Endometrial microvascular endothelial cells (primary cell): ENCODE results near the gene CAPN14. TPM values are rescaled to one million over a fixed set of nuclear protein-coding genes. Genes with fewer than 3 reads are reported as not detected.

ENCODE experiments used
- in situ Hi-C: cut with HindIII; loops from 2 replicates; pipeline ENCODE4 v1.10.0; 2017; ENCODE audit warnings: low sequenced_read_pairs, low pct_unique_long_range_greater_than_20kb; ENCODE audit errors: inconsistent ontology term
- total RNA-seq: library from RNA; depleted of rRNA; stranded (reverse); fragments of >200 nt; gene quantifications from one replicate; pipeline ENCODE4 v1.2.3, GENCODE V29; 2015; ENCODE audit errors: inconsistent ontology term

CAPN14 gene
- total RNA-seq, 1 donor from 2014 or later, result not detected

DNA sequence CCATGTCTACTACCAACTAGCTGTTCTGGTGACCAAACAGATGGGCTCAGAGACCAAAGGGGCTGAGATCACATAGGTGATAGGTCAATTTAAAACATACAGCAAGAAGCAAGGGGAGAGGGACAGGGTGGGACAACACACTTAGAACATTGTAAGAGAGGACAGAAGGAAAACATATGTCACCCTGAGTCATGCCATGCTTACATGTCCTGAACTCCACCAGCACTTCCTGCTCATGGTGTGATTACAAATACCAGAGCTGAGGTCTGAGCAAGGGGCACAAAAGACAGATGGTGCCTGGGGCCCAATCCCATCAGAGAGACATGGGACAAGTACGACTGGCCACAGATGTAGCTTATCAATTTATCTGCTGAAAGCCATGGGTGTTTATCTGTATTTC lies 50.4 kb downstream of the CAPN14 start:
- in situ Hi-C loops, result no loop called here

DNA sequence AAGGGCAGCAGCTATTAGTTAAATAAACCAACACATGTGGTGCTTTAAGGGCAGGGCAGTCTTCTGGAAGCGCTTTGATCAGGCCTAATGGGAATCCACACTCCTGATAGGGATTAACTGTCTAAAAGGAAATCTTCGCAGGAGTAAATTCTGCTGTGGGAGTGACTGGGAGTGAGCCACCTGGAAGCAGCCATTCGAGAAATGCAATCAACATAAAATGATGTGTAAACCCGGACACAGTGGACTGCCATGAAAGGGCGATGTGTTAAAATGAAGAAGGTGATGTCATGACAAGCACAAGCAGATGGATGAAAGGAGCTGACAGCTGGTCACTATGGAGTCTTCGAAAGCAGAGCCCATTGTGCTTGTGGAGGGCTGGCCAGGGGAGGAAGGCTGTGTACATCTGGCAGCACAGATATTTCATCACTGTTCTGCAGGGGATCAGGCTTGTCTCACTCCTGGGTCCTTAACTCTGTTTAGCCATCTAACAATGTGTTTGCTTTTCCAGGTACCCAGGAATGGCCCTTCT lies 54.2 kb downstream of the CAPN14 start:
- in situ Hi-C loops, result no loop called here

DNA sequence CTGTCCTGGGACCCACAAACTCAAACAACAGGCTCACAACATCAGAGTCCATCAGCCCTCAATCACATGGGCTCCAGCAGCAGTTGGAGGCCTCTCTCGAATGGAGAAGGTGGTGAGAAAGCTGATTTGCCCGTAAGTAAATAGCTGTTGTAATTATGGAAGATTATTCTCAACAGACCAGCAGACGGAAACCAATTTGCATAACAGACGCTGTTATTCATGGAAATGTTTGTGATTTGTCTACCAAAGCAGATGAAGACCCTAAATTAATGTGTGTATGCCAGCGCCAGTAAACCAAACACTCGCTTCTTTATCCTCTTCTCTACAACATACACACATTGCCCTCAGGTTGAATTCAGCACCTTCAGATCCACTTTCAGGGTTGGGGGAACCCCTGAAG lies 55.7 kb downstream of the CAPN14 start:
- in situ Hi-C loops, result no loop called here

DNA sequence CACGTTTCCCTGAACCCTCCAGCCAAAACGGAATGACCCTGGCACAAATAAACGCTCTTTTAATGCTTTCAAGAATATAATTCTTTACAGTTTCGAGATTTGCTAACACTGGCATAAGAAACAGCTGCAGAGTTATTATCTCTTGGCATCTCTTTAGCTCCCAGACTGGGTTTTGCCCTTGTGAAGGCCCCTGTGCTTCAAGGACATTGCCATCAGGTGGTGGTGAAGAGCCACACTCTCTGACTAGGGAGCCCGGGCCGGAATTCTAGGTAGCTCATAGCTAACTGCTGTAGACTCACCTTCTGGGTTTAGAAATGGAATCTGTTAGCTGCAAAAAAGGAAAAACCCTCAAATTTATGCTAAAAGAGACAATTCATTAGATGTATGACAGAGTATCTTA lies 65.8 kb downstream of the CAPN14 start:
- in situ Hi-C loops, result no loop called here

DNA sequence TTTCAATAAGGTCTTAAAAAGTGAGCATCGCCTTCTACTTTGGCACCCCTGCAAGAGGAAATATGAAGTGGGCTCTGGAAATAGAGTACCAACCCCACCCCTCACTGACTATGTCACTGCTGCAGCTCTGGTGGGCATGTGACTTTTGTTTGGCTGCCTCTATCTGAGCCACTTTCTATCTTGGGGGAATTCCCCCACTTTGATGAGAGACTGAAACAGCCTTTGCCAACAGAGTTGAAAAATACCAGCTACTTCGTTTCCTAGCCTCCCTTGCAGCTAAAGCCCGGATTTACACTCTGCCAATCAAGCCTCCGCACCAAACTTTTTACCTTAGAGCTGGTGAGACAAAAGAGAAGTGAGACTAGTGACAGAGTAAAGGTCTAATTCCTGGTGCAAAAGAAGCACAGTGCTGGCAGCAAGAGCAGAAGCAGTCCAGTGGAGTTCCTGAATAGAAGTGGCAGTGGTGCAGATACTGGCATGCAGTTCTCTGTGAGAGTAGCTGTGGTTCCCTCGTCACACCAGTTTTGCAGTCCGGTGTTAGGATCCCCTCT lies 67.1 kb downstream of the CAPN14 start:
- in situ Hi-C loops, result no loop called here

DNA sequence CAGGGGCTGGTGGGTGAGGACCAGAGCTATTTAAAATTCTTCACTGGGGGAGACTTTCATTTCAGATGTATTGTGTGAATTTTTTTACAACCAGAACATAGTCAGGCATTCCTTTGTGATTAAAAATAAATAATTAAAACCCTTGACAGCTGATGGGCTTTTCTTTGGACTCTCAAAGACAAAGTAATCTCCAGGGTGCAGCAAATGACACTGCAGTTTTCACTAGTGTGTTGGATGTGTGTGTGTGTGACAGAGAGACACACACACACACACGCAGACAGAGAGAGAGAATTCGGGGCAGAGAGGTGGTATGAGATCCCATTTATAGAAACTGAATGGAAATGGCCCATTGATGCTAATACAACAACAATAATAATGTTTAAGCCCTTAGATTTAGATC lies 68.8 kb downstream of the CAPN14 start:
- in situ Hi-C loops, result no loop called here

DNA sequence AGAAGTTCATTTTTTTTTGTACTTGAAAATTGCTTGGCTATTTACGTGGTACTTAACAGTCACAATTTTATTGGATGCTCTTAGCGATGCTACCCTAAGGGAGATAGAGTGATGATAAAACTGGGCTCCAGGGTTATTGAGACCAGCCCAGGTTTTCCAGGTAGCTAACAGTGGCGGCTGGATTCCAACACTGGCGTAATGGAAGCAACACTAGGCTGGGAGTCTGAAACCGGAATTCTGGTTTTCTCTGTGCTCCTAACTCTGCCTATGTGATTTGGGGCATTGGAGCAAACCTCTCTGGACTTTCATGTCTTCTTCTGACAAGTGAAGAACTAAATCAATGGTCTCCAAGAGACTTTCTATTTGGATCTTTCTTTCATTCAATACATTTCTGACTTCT lies 69.7 kb downstream of the CAPN14 start:
- in situ Hi-C loops, result no loop called here

DNA sequence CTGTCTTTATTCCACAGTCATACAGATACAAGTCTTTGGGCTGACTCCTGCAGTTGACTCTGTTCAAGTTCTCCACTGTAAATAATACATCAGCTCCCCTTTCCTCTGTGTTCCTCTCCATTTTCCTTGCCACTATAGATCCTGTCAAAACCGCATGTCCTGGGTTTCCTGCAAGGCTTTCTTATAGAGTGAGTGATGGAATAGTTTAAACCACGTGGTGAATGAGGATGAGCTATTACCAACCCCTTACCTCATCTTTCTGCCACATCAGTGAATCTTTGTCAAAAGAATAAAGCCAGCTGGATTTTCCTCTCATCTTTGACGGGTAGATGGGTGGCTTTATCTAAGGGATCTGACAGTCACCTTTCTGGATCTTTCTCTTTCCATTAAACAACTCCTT lies 75.2 kb downstream of the CAPN14 start:
- in situ Hi-C loops, result no loop called here

DNA sequence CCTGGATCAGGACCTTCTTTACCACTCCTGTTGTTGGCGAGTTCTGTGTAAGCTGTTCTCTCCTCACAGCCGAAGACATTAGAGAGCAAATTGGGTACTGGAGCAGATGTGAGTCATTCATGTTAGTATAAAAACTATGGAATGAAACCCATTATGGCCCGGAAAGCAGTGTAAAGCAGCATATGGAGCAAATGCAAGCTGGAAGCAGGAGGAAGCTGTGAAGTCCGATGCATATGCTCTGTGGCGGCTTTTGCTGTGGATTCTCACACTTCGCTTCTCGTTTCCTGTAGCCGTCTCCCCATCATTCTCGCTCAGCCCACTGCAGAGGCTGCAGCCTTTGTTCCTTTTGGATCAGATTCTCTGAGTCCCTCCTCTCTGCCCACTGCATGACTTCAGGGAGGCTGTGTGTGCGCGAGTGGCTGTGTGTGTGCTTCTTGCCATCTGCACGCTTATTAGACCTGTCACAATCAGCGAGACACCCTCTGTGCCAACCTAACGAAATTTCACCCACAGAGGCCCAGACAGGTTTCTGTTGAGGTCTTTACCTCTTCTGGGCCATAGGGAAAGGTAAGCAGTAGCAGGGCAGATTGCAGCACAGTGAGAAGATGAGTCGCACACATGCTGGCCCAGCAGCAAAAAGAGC lies 75.8 kb downstream of the CAPN14 start:
- in situ Hi-C loops, result no loop called here

DNA sequence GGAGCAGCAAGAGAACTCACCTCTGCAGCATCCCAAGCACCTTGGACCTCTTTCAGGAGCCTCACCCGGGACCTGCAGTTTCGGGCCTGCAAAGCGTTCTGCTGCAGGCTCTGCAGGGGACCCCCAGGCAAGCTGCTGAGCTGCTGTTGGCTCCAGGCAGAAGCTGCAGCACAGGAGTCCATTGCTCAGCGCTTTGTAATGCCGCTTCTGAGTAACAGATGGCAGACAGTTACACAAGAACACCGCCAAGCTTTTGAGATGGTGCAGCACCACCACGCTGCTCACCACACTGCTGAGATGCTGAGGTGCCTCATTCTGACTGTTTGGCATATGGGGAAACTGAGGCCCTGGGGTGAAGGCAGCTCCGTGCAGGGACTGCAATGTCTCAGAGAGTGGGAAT lies 77.2 kb downstream of the CAPN14 start:
- in situ Hi-C loops, result no loop called here

DNA sequence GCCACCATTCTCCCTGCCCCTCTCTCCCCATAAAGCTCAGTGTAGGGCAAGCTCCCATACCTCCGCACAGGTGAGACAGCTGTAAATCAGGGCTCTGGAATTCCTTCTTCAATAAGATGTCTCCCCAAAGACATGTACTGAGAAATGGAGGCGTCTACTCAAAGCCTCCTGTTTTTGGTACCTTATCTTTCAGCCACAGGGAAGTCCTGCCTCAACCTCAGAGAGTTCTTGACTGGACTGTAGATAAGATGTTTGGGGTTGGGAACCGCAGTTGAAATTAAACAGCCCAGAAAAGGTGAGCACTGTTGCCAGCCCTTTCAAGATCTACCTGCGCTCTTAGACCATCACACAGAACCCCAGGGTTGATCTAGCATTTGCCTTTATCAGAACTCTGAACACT lies 77.6 kb downstream of the CAPN14 start:
- in situ Hi-C loops, result no loop called here

DNA sequence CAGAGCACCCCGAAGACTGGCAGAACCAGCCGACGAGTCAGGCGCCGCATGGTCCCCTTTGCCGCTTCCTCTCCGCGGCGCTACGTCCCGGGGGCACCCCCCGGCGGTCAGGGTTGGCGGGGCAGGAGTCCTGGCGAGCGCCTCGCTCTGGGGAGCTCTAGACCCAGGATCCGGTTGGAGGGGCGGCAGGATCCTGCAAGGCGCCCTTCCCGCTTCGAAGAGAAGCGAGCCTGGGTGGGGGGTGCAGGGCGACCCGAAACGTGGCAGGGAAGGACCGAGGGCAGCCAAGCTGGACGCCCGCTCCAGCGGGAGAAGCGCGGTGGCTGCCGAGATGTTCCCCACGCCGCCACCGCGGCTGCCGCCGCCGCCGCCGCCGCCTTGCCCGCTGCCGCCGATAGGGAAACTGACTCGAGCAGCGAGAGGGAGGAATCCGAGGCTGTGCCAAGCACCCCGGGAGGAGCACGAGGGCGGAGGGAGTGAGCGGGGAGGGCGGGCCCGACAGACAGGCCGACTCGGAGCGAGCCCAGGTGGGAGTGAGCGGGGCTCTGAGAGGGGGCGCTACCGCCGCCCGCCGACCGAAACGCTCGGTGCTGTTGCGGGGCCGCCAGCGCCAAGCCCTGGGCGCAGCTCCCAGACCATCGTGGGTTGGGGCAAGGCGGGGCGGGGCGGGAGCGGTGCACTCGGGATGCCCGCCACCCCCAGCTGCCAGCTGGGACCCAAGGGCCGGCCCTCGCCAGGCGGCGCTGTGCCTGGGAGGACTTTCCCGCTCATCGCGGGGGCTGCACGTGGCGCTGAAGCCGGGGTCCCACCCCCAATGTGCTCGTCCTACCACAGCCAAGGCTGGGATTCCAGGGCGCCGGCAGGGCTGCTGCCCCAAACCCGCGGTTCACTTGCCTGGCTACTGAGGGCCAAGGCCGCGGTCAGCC lies 79.0 kb downstream of the CAPN14 start, which contains the start of gene GALNT14:
Gene GALNT14 (minus strand): TSS at position 404 of the 926 bp plus-strand sequence. CDS start 354 bp downstream, at position 50.
- in situ Hi-C loops, result no loop called here

DNA sequence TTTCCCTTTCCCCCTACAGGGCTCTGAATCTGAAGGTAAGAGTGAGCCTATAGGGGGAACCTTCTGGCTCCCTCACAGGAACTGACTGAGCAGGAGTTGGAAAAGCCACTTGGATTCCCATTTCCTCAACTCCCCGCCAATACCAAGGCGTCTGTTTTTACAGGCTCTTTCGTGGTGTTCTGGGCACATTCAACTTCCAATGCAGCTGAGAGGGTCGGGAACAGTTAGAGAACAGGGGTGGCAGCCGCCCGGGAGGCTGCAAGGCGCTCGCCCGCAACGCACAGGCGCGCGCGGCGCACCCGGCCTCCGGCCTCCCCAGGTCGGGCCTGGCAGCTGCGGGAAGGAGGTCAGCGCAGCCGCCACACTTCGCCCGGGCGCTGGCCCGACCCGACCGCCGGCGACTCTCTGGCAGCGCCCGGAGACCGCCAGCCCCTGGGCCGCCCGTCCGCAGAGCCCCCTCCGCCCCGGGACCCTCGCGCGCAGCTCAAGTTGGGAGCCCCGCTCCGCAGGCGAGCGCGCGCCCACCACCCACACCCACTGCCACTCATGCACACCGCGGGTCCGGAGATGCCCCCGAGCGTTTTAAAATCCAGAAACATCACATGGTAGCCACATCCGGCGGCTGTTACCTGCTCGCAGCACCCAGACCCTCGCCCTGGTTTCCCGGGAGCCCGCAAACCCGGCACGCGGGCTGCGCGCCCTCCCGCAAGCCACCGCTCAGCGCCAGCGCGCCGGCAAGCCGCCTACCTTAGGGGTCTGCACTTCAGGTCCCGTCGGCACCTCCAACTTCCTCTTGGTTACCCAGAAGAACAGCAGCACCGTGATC lies 79.9 kb downstream of the CAPN14 start:
- in situ Hi-C loops, result no loop called here

DNA sequence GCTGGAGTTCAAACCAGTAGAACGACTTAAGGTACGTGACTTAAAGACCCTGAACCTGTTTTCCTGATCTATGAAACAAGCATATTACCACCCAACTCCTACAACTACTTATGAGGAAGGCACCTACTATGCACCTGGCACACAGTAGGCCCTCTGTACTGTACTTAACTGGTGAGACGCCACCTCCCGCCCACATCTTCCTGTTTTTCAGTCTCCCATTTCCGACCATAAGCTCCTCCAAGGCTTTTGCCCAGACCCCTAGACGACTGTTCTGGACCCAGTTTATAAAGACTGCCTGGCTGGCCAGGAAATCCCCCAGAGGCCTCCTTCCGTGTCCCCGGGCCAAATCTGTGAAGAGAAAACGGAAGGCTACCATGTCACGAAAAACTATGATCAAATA lies 80.6 kb downstream of the CAPN14 start:
- in situ Hi-C loops, result no loop called here

DNA sequence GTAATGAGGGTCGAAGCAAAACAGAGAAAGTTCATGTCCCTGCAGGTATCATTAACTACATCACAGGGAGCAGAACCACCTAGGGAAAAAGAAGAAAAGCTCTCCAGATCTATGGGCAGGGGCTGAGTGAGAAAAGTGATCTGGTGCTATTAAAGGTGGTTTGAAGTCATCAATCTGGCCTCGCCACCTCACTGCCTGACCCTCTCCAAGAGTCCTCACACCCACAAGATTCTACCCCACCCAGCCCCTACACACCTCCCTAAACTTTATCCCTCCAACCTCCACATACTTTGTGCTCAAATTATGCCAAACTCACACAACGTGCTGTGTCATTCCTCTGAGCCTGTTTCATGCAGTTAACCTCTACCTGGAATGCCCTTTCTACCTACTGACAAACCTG lies 81.3 kb downstream of the CAPN14 start:
- in situ Hi-C loops, result no loop called here

DNA sequence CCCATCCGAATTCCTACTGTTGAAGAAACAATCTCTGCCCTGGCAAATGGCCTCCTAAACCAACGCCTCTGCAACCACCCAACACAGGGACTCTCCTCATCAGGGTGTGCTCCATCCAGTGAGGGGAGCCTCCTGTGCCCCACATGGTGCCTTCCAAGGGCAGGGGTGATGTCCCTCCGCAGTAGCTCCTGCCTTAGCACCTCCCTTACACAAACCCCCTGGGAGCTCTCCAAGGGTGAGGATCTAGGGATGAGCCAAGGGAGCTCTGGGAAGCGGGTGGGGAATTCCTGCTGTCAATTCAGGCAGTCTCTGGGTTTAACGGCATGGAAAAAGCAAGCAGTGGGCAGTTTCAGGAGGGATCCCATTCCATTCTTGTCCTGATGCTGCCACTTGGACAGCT lies 82.8 kb downstream of the CAPN14 start:
- in situ Hi-C loops, result no loop called here

DNA sequence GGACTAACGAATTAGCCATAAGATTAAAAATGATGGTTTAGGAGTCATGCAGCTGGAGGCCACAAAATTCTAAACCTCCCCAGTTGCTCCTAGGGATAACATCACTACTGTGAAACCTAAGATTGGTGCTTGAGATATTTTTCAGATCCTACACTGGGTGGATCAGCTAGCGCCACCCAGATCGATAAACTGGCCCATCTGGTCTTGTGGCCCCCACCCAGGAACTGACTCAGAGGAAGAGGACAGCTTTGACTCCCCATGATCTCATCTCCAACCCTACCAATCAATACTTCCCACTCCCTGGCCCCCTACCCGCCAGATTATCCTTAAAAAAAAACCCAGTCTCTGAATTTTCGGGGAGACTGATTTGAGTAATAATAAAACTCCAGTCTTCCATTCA lies 84.5 kb downstream of the CAPN14 start:
- in situ Hi-C loops, result no loop called here

DNA sequence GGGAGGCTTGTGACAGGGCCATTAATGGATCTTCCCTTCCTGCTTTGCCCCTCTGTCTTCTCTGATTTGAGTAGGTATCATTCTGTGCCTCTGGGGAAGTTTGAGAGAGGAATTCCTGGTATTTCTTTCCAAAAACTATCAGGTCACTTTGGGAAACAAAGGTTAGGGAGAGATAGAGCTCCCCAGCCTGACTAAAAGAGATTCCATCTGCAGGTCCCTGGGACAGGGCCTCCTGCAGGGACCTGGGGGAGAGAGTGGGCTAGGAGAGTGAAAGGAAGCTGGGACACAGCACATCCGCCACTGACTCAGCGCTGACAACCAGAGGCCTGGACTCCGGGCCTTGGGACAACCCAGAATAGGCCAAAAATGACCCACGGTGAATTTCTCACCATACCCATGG lies 85.4 kb downstream of the CAPN14 start:
- in situ Hi-C loops, result no loop called here
